ENCODE results near the gene CAV1. TPM values are rescaled to one million over a fixed set of nuclear protein-coding genes. Genes with fewer than 3 reads are reported as not detected.

CAV1 gene
- total and polyA plus RNA-seq, 2 of the 13 experiments (the other 11 are each of a cell fraction or from before 2014, with no cell fraction given): 0.40 TPM; not detected in 1

GRCh38 chr7:116593359-116594075 is 68.7 kb downstream of the CAV1 start:
- in situ Hi-C loops (cut with HindIII; ENCODE audit: extremely low pct_ligation_motif_present, low pct_unique_long_range_greater_than_20kb): loop anchor here (5.0 kb wide), 3 partner anchors 79 to 331 kb away; partner anchors contain the start of gene MET
- intact Hi-C loops (cut with micrococcal nuclease; ENCODE audit: unreplicated experiment): loop anchor here (2.0 to 10.0 kb wide), 3 partner anchors 77 to 521 kb away; no protein-coding TSS in a partner anchor
- Histone ChIP-seq H3K4me3 (replicated peaks in 1 of 3; ENCODE audit: insufficient read depth in 1 of 3, low read depth in 2 of 3, low read length in 3 of 3) (no peak overlapping the region), H3K79me2 (ENCODE audit: insufficient read depth, low read length) (no peaks in the 10 kb centered on the region), H3K36me3 (replicated peaks in 1 of 2; ENCODE audit: control insufficient read depth in 1 of 2, insufficient read depth in 2 of 2, low read length in 2 of 2) (no peaks in the 10 kb centered on the region), H3K27ac (ENCODE audit: extremely low read length, insufficient read depth, low read length) (no peak overlapping the region), H3K27me3 (ENCODE audit: control insufficient read depth in 1 of 2, insufficient read depth in 2 of 2, low read length in 2 of 2) (0 out of 5 replicates have a peak, but pooled peaks cover 0 to 7% of the 10 kb centered on the region in 2 experiments), H3K4me2 (ENCODE audit: low read depth, low read length) (no peak overlapping the region), H2AFZ (ENCODE audit: low read length) (peak overlapping the region; percentile 17), H3K9me3 (ENCODE audit: low read length) (no peaks in the 10 kb centered on the region), H3K4me1 (ENCODE audit: insufficient read depth, low read length) (peaks cover 38% of the 10 kb centered on the region), H4K20me1 (ENCODE audit: insufficient read depth, low read length) (no peaks in the 10 kb centered on the region), H3K9ac (ENCODE audit: insufficient read depth, low read depth, low read length) (no peak overlapping the region)
- ChIA-PET POLR2A (interaction anchor here (1.4 kb wide), 1 partner anchor 217 kb away, joined by 3 read pairs; no protein-coding TSS in a partner anchor), CTCF (ENCODE audit: low intra/inter-chr PET ratio, low total read pairs) (no interaction called here)
- FAIRE-seq: no peak
- TF ChIP-seq TCF7 (IDR thresholded peaks at IDR 0.05; ENCODE audit: low read depth) (no peak), SP1 (IDR thresholded peaks at IDR 0.05) (no peak), SP1 (CRISPR knock-in tag; IDR thresholded peaks at IDR 0.05) (no peak), ZNF616 (CRISPR knock-in tag; IDR thresholded peaks at IDR 0.05; ENCODE audit: low read depth) (no peak), HNRNPH1 (optimal IDR thresholded peaks at IDR 0.05; ENCODE audit: low read depth, low read length) (no peak), FOSL1 (CRISPR knock-in tag; IDR thresholded peaks at IDR 0.05; ENCODE audit: borderline replicate concordance) (no peak), MED8 (CRISPR knock-in tag; IDR thresholded peaks at IDR 0.05; ENCODE audit: insufficient replicate concordance) (no peak), SUZ12 (IDR thresholded peaks at IDR 0.05; ENCODE audit: low read depth, low read length) (no peak), POLR2AphosphoS5 (IDR thresholded peaks at IDR 0.05; ENCODE audit: low read depth, low read length) (no peak), HNF4G (IDR thresholded peaks at IDR 0.05; ENCODE audit: borderline replicate concordance, low read depth, low read length) (no peak), HNF4G (CRISPR knock-in tag; IDR thresholded peaks at IDR 0.05; ENCODE audit: borderline replicate concordance, low read depth) (no peak), ZSCAN22 (CRISPR knock-in tag; IDR thresholded peaks at IDR 0.05) (no peak), HMG20A (CRISPR knock-in tag; IDR thresholded peaks at IDR 0.05; ENCODE audit: borderline replicate concordance) (no peak), NFYB (CRISPR knock-in tag; IDR thresholded peaks at IDR 0.05) (no peak), TBP (CRISPR knock-in tag; IDR thresholded peaks at IDR 0.05) (no peak), ZNF589 (CRISPR knock-in tag; conservative IDR thresholded peaks at IDR 0.05) (no peak), HDAC2 (CRISPR knock-in tag; IDR thresholded peaks at IDR 0.05) (no peak)
- TF ChIP-seq, protein P1, sequence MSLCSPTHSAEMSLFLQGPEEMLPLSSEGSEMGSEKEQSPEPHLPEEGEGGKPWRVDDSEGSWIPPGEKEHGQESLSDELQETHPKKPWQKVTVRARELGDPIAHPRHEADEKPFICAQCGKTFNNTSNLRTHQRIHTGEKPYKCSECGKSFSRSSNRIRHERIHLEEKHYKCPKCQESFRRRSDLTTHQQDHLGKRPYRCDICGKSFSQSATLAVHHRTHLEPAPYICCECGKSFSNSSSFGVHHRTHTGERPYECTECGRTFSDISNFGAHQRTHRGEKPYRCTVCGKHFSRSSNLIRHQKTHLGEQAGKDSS (CRISPR knock-in tag; IDR thresholded peaks at IDR 0.05; ENCODE audit: borderline replicate concordance, low read depth): no peak
- DNase-seq (ENCODE audit: low spot score): no peak
- BruUV-seq (replicated peaks): no TSS peak
- 59% methylated on average over 5 of the region's 5 CpGs for WGBS (ENCODE audit: low lambda C conversion rate)
- ATAC-seq: no peak

All from HepG2 (cell line).